Liver (tissue), 3 donors: ENCODE measurements around the gene CDCA4.
"Not testable (repeated sequence)": the region's sequence is repeated elsewhere in the genome, so short reads cannot be mapped to it uniquely, and the experiment has no call there.

Source experiments
- EGR1 ChIP-seq, 2 donors: IDR thresholded peaks; 2 replicates each; pipeline ENCODE4 v1.6.1; 2016 to 2018; ENCODE audit warnings: antibody characterized with exemption in 2 of 2, low read depth in 2 of 2
- HNF4A ChIP-seq, 2 donors: conservative IDR thresholded peaks; 2 replicates each; pipeline ENCODE4 v1.6.1; 2016; ENCODE audit warnings: antibody characterized with exemption in 2 of 2, mild to moderate bottlenecking in 2 of 2
- RAD21 ChIP-seq, 2 donors: IDR thresholded peaks; 2 replicates each; pipeline ENCODE4 v1.6.1; 2016; ENCODE audit warnings: antibody characterized with exemption in 2 of 2, mild to moderate bottlenecking in 2 of 2
- REST ChIP-seq: IDR thresholded peaks from 2 replicates; pipeline ENCODE4 v1.6.1; 2016; ENCODE audit warnings: antibody characterized with exemption, mild to moderate bottlenecking
- TAF1 ChIP-seq: conservative IDR thresholded peaks from 2 replicates; pipeline ENCODE4 v1.6.1; 2016; ENCODE audit warnings: antibody characterized with exemption, mild to moderate bottlenecking
- YY1 ChIP-seq: IDR thresholded peaks from 2 replicates; pipeline ENCODE4 v1.6.1; 2016; ENCODE audit warnings: antibody characterized with exemption, mild to moderate bottlenecking
- TF ChIP-seq, protein P1 (sequence below): fragments of 150-350 bp; IDR thresholded peaks from 2 replicates; pipeline ENCODE4 v1.5.1; 2017; ENCODE audit warnings: improper control_type of control experiment, low read depth, low read length; ENCODE audit not compliant: missing input control
- TF ChIP-seq, protein P2 (sequence below): IDR thresholded peaks from 2 replicates; pipeline ENCODE4 v1.6.1; 2016; ENCODE audit warnings: antibody characterized with exemption
- donor health status: healthy.
- donor health status: healthy.

DNA sequence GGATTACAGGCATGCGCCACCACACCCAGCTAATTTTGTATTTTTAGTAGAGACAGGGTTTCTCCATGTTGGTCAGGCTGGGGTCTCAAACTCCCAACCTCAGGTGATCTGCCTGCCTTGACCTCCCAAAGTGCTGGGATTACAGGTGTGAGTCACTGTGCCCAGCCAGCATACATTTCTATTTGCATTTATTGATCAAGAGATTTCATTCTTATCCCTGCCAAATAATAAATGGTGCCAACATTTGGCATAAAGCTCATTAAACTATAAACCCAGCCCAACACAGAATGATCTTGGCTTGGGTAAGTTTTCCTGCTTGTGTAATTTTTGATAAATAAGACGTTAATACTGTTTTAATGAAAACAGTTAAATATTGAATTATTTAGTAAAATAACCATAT is 14.7 kb upstream of the CDCA4 start:
- TF ChIP-seq EGR1 (IDR thresholded peaks at IDR 0.05; ENCODE audit: low read depth in 2 of 2); REST; YY1; TAF1; HNF4A (conservative IDR thresholded peaks at IDR 0.05); RAD21 (IDR thresholded peaks at IDR 0.05): not testable (repeated sequence)
- TF ChIP-seq, protein P1, sequence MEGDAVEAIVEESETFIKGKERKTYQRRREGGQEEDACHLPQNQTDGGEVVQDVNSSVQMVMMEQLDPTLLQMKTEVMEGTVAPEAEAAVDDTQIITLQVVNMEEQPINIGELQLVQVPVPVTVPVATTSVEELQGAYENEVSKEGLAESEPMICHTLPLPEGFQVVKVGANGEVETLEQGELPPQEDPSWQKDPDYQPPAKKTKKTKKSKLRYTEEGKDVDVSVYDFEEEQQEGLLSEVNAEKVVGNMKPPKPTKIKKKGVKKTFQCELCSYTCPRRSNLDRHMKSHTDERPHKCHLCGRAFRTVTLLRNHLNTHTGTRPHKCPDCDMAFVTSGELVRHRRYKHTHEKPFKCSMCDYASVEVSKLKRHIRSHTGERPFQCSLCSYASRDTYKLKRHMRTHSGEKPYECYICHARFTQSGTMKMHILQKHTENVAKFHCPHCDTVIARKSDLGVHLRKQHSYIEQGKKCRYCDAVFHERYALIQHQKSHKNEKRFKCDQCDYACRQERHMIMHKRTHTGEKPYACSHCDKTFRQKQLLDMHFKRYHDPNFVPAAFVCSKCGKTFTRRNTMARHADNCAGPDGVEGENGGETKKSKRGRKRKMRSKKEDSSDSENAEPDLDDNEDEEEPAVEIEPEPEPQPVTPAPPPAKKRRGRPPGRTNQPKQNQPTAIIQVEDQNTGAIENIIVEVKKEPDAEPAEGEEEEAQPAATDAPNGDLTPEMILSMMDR: not testable (repeated sequence)
- TF ChIP-seq, protein P2, sequence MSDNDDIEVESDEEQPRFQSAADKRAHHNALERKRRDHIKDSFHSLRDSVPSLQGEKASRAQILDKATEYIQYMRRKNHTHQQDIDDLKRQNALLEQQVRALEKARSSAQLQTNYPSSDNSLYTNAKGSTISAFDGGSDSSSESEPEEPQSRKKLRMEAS: not testable (repeated sequence)
